GM12878 (cell line): ENCODE results near the gene TMOD2. TPM values are rescaled to one million over a fixed set of nuclear protein-coding genes. Genes with fewer than 3 reads are reported as not detected.

Experiments used
- ATAC-seq: fragments of 200-7000 bp; cut with Tn5 transposase; 3 replicates; pipeline ENCODE4 v1.9.1; 2020; ENCODE audit warnings: mild to moderate bottlenecking, moderate library complexity
- BruUV-seq: library from RNA; stranded (reverse); fragments of 400-500 nt; replicated peaks from 2 replicates; lab custom pipeline; 2021; lab: Mats Ljungman, UMichigan
- CTCF ChIA-PET: fragments of 300-600 bp; sonication (Branson Sonifier 250); formaldehyde crosslinking; extraction: SDS; loops from one replicate; lab custom pipeline; 2021; ENCODE audit warnings: inconsistent platforms; lab: Yijun Ruan, JAX
- POLR2A ChIA-PET: fragments of 350-600 bp; formaldehyde crosslinking; extraction: SDS; loops from one replicate; lab custom pipeline; 2021; ENCODE audit warnings: inconsistent platforms; lab: Charles Lee
- RAD21 ChIA-PET: fragments of 300-600 bp; sonication (Branson Sonifier 250); formaldehyde crosslinking; loops from one replicate; lab custom pipeline; 2023; ENCODE audit warnings: antibody characterized with exemption; ENCODE audit not compliant: unreplicated experiment; lab: Charles Lee
- SMC1A ChIA-PET: fragments of 300-600 bp; sonication (Branson Sonifier 250); formaldehyde crosslinking; loops from one replicate; lab custom pipeline; 2023; ENCODE audit not compliant: unreplicated experiment, uncharacterized antibody; lab: Charles Lee
- DNase-seq: peaks from one replicate; pipeline ENCODE4 v3.0.0-alpha.2; 2011; ENCODE audit warnings: low read depth, low spot score
- FAIRE-seq: peaks from 3 replicates; lab custom pipeline; 2011; peaks lifted over from hg19 to GRCh38; lab: Jason Lieb, UNC
- H2AFZ ChIP-seq: 2 replicates; pipeline ENCODE4 v1.6.0; 2011; ENCODE audit warnings: low read depth, low read length, control low read depth; ENCODE audit not compliant: control insufficient read depth
- H3K27ac ChIP-seq: 2 replicates; pipeline ENCODE4 v1.5.1; 2011; ENCODE audit warnings: control low read depth; ENCODE audit not compliant: control insufficient read depth, insufficient read depth
- H3K27me3 ChIP-seq, 2 experiments: replicated peaks in 1 of 2; 2 replicates each; pipeline versions ENCODE4 v1.6.0 to v1.6.1; 2011; ENCODE audit warnings: low read length in 1 of 2; ENCODE audit not compliant: control insufficient read depth in 2 of 2, insufficient read depth in 2 of 2
- H3K36me3 ChIP-seq, 2 experiments: 2 replicates each; pipeline ENCODE4 v1.5.1; 2011; ENCODE audit warnings: low read length in 1 of 2; ENCODE audit not compliant: control insufficient read depth in 2 of 2, insufficient read depth in 2 of 2
- H3K4me1 ChIP-seq: 2 replicates; pipeline ENCODE4 v1.6.1; 2011; ENCODE audit warnings: mild to moderate bottlenecking, low read length, moderate library complexity, mixed read lengths; ENCODE audit not compliant: control insufficient read depth, insufficient read depth
- H3K4me2 ChIP-seq: 2 replicates; pipeline ENCODE4 v1.6.0; 2011; ENCODE audit warnings: control low read depth; ENCODE audit not compliant: control insufficient read depth, insufficient read depth
- H3K4me3 ChIP-seq: fragments of 200-600 bp; sonication (generic); 2 replicates; pipeline ENCODE4 v1.5.1; 2016
- H3K79me2 ChIP-seq: 2 replicates; pipeline ENCODE4 v1.6.0; 2011; ENCODE audit warnings: low read length; ENCODE audit not compliant: control insufficient read depth, insufficient read depth
- H3K9ac ChIP-seq: 2 replicates; pipeline ENCODE4 v1.8.0; 2011; ENCODE audit warnings: low read length, control low read depth, mixed read lengths; ENCODE audit not compliant: control insufficient read depth, insufficient read depth
- H3K9me3 ChIP-seq: replicated peaks from 3 replicates; pipeline ENCODE4 v1.5.1; 2011; ENCODE audit warnings: mild to moderate bottlenecking, low read length; ENCODE audit not compliant: control insufficient read depth, insufficient read depth
- H4K20me1 ChIP-seq: 2 replicates; pipeline ENCODE4 v1.6.0; 2011; ENCODE audit not compliant: control insufficient read depth, insufficient read depth
- DPF2 ChIP-seq: fragments of 450-650 bp; IDR thresholded peaks from 2 replicates; pipeline ENCODE4 v1.6.1; 2017; ENCODE audit warnings: mild to moderate bottlenecking
- GABPA ChIP-seq: IDR thresholded peaks from 2 replicates; pipeline ENCODE4 v1.6.1; 2014; ENCODE audit warnings: antibody characterized with exemption, low read depth, mild to moderate bottlenecking, inconsistent platforms
- MTA3 ChIP-seq: IDR thresholded peaks from 2 replicates; pipeline ENCODE4 v1.6.1; 2012; ENCODE audit warnings: low read length, inconsistent platforms, borderline replicate concordance
- MYC ChIP-seq: IDR thresholded peaks from 2 replicates; pipeline ENCODE4 v1.6.1; 2011; ENCODE audit warnings: mild to moderate bottlenecking, low read length, moderate library complexity, inconsistent platforms; ENCODE audit not compliant: insufficient read depth, insufficient replicate concordance, insufficient read length, severe bottlenecking
- PAX5 ChIP-seq: IDR thresholded peaks from 2 replicates; pipeline ENCODE4 v1.6.1; 2011; ENCODE audit warnings: low read depth, low read length, borderline replicate concordance
- SMAD1 ChIP-seq: fragments of 450-650 bp; IDR thresholded peaks from 2 replicates; pipeline ENCODE4 v1.6.1; 2018; ENCODE audit warnings: mild to moderate bottlenecking, low read depth; ENCODE audit not compliant: partially characterized antibody
- ZNF24 ChIP-seq: fragments of 450-650 bp; IDR thresholded peaks from 2 replicates; pipeline ENCODE4 v1.6.1; 2017; ENCODE audit warnings: antibody characterized with exemption, mild to moderate bottlenecking
- WGBS: methylation state at CpG from one replicate; pipeline ENCODE4 v1.1.6; 2016; ENCODE audit warnings: low lambda C conversion rate; ENCODE audit not compliant: insufficient replicate concordance, insufficient coverage; ENCODE audit errors: missing lambda C conversion rate; 5-methylcytosine and 5-hydroxymethylcytosine counted together
- in situ Hi-C: fragments of 300-500 bp; cut with MboI; formaldehyde crosslinking; loops from 9 replicates; pipeline ENCODE4 v1.14.3; 2018; ENCODE audit warnings: mixed read lengths
- intact Hi-C: fragments of 100-400 bp; cut with micrococcal nuclease; formaldehyde crosslinking; loops from one replicate; pipeline ENCODE4 v1.14.2; 2022; ENCODE audit not compliant: unreplicated experiment
- polyA plus RNA-seq, 11 experiments: library from polyadenylated mRNA; depleted of rRNA in 4 of 11; unstranded in 6 of 11; stranded (reverse) in 5 of 11; fragments of >200 nt; fragmentation: Nextera tagmentation in 4 of 11; fragmentation: Illumina TruSeq in 1 of 11; extraction: Ambion mirVana in 4 of 11; extraction: Trizol in 1 of 11; gene quantifications; 1 replicate in 1 of 11; 2 replicates in 10 of 11; pipeline versions ENCODE4 v1.2.1 to v1.2.3, GENCODE V29; 2011 to 2016; ENCODE audit warnings: inconsistent platforms in 2 of 11, missing spikeins in 2 of 11, low read depth in 1 of 11
- total RNA-seq, 4 experiments: library from RNA; depleted of rRNA in 3 of 4; stranded (reverse); fragments of >200 nt in 3 of 4; fragmentation: Illumina TruSeq in 1 of 4; extraction: Trizol in 1 of 4; gene quantifications; 2 replicates each; pipeline versions ENCODE4 v1.2.1 to v1.2.3, GENCODE V29; 2013 to 2021
- TF ChIP-seq, protein P1 (sequence below): IDR thresholded peaks from 2 replicates; pipeline ENCODE4 v1.6.1; 2011; ENCODE audit warnings: borderline replicate concordance, low read depth, mild to moderate bottlenecking, moderate library complexity, mixed read lengths, low read length; ENCODE audit not compliant: insufficient read depth; ENCODE audit errors: extremely low read length
- TF ChIP-seq, protein P2 (sequence below): fragments of 450-650 bp; IDR thresholded peaks from 2 replicates; pipeline ENCODE4 v1.6.1; 2016; ENCODE audit warnings: mild to moderate bottlenecking, moderate library complexity, borderline replicate concordance

Gene TMOD2
- total and polyA plus RNA-seq, 10 of the 15 experiments (the other 5 are each of a cell fraction or from before 2014, with no cell fraction given): 0.61 to 15.2 (median 6.3) TPM

DNA sequence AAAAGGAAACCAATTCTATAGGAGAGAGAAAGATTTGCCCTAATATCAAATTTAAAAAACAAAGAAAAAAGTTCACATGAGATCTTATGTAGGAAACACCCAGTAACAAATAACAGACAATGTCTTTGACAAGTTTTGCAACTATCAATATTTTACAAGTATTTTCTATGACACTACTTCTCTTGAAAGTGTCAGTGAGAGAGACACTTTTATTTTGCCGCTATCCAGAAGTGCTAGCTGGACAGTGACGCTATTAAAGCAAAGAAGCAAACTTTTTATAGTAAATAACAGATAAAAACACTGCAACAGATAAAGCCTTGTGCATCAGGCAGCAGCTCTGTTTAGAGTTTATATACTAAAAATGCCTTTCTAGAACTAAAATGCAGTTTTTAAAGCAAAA is 27.2 kb upstream of the TMOD2 start:
- BruUV-seq: no TSS peak
- CTCF ChIA-PET: interaction anchor here (0.6 to 3.2 kb wide), 3 partner anchors 52 to 396 kb away, joined by 3 to 15 read pairs (median 3); no protein-coding TSS in a partner anchor
- peaks cover 0 to 13% of the 10 kb centered on the region in 2 experiments; a peak in 2 of 4 replicates for H3K36me3 ChIP-seq
- H3K4me1 ChIP-seq: peaks cover 17% of the 10 kb centered on the region
- H2AFZ ChIP-seq: no peak overlapping the region
- H3K79me2 ChIP-seq: peaks cover 31% of the 10 kb centered on the region
- SMC1A ChIA-PET: interaction anchor here (1.1 kb wide), 1 partner anchor 10 kb away, joined by 5 read pairs; no protein-coding TSS in a partner anchor
- intact Hi-C loops (no loop called here), in situ Hi-C loops (no loop called here)
- RAD21 ChIA-PET: interaction anchor here (0.6 to 4.4 kb wide), 2 partner anchors 14 to 18 kb away, joined by 3 to 27 read pairs; partner anchors contain the start of gene LYSMD2
- H3K9ac ChIP-seq: no peak overlapping the region
- 98% methylated on average over 2 of the region's 2 CpGs for WGBS
- H4K20me1 ChIP-seq: peaks cover 3% of the 10 kb centered on the region; the same call in 1 of the 2 replicates
- no peaks in the 10 kb centered on the region for H3K9me3 ChIP-seq
- FAIRE-seq (no peak), ATAC-seq (no peak), DNase-seq (no peak)
- H3K4me3 ChIP-seq: no peak overlapping the region
- TF ChIP-seq, protein P1, sequence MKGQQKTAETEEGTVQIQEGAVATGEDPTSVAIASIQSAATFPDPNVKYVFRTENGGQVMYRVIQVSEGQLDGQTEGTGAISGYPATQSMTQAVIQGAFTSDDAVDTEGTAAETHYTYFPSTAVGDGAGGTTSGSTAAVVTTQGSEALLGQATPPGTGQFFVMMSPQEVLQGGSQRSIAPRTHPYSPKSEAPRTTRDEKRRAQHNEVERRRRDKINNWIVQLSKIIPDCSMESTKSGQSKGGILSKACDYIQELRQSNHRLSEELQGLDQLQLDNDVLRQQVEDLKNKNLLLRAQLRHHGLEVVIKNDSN: no peak
- no peak for TF ChIP-seq MYC
- H3K27ac ChIP-seq: no peak overlapping the region
- POLR2A ChIA-PET: no interaction called here
- H3K4me2 ChIP-seq: no peak overlapping the region
- no peaks in the 10 kb centered on the region for H3K27me3 ChIP-seq

DNA sequence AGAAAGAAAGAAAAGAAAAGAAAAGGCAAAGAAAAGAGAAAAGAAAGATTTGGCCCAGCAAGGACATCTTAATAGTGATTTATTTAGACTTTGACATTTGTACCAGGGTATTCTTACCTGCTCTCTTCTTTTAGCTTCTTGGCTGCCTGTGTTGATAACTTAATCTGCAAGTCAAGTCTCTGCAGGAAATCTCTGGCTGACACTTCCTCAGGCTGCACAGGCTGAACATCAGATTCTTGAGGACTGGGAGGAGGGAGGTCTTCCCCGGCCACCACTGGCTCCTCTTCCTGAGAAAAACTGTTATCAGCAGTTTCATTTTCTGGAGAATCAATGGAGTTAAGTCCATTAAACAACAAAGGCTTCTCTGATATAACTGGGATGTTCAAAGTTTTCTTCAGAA is 26.7 kb upstream of the TMOD2 start:
- in situ Hi-C loops (no loop called here), intact Hi-C loops (no loop called here)
- no TSS peak for BruUV-seq
- FAIRE-seq: no peak
- Histone ChIP-seq H3K4me3 (no peak overlapping the region), H2AFZ (no peak overlapping the region), H3K79me2 (peaks cover 34% of the 10 kb centered on the region), H3K4me1 (peaks cover 17% of the 10 kb centered on the region), H3K27me3 (no peaks in the 10 kb centered on the region), H3K36me3 (peaks cover 0 to 13% of the 10 kb centered on the region in 2 experiments; a peak in 2 of 4 replicates), H3K9me3 (no peaks in the 10 kb centered on the region), H3K4me2 (no peak overlapping the region), H3K9ac (no peak overlapping the region), H3K27ac (no peak overlapping the region), H4K20me1 (peaks cover 3% of the 10 kb centered on the region; the same call in 1 of the 2 replicates)
- SMC1A ChIA-PET: interaction anchor here (1.1 to 1.7 kb wide), 2 partner anchors 9 to 14 kb away, joined by 4 to 5 read pairs; no protein-coding TSS in a partner anchor
- 92% methylated on average over 1 of the region's 1 CpG for WGBS
- no peak for DNase-seq
- CTCF ChIA-PET: interaction anchor here (0.7 to 3.2 kb wide), 2 partner anchors 51 to 74 kb away, joined by 3 to 15 read pairs; no protein-coding TSS in a partner anchor
- POLR2A ChIA-PET: no interaction called here
- RAD21 ChIA-PET: interaction anchor here (0.6 to 4.4 kb wide), 4 partner anchors 13 to 74 kb away, joined by 3 to 27 read pairs (median 4); partner anchors contain the start of gene LYSMD2
- ATAC-seq: no peak
- TF ChIP-seq SMAD1: no peak
- no peak for TF ChIP-seq GABPA
- TF ChIP-seq ZNF24: no peak
- TF ChIP-seq, protein P2, sequence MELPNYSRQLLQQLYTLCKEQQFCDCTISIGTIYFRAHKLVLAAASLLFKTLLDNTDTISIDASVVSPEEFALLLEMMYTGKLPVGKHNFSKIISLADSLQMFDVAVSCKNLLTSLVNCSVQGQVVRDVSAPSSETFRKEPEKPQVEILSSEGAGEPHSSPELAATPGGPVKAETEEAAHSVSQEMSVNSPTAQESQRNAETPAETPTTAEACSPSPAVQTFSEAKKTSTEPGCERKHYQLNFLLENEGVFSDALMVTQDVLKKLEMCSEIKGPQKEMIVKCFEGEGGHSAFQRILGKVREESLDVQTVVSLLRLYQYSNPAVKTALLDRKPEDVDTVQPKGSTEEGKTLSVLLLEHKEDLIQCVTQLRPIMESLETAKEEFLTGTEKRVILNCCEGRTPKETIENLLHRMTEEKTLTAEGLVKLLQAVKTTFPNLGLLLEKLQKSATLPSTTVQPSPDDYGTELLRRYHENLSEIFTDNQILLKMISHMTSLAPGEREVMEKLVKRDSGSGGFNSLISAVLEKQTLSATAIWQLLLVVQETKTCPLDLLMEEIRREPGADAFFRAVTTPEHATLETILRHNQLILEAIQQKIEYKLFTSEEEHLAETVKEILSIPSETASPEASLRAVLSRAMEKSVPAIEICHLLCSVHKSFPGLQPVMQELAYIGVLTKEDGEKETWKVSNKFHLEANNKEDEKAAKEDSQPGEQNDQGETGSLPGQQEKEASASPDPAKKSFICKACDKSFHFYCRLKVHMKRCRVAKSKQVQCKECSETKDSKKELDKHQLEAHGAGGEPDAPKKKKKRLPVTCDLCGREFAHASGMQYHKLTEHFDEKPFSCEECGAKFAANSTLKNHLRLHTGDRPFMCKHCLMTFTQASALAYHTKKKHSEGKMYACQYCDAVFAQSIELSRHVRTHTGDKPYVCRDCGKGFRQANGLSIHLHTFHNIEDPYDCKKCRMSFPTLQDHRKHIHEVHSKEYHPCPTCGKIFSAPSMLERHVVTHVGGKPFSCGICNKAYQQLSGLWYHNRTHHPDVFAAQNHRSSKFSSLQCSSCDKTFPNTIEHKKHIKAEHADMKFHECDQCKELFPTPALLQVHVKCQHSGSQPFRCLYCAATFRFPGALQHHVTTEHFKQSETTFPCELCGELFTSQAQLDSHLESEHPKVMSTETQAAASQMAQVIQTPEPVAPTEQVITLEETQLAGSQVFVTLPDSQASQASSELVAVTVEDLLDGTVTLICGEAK: no peak
- TF ChIP-seq MTA3: no peak
- TF ChIP-seq DPF2: no peak
- no peak for TF ChIP-seq PAX5
